Suprapubic skin (tissue), 4 donors: ENCODE measurements around the gene SEPTIN5.

Source experiments
- CTCF ChIP-seq, 2 donors: fragments of 200-600 bp in 1 of 2; fragments of 450-650 bp in 1 of 2; sonication (generic) in 1 of 2; IDR thresholded peaks; one replicate each; pipeline ENCODE4 v1.5.1; 2016 to 2019; ENCODE audit warnings: antibody characterized with exemption in 2 of 2, mild to moderate bottlenecking in 1 of 2, moderate library complexity in 1 of 2
- EP300 ChIP-seq: sonication (generic); formaldehyde crosslinking; IDR thresholded peaks from one replicate; pipeline ENCODE4 v1.6.1; 2017; ENCODE audit warnings: antibody characterized with exemption
- POLR2A ChIP-seq, 2 donors: fragments of 450-650 bp; IDR thresholded peaks; one replicate each; pipeline ENCODE4 v1.6.1; 2017; ENCODE audit warnings: antibody characterized with exemption in 2 of 2, mild to moderate bottlenecking in 2 of 2, moderate library complexity in 2 of 2
- POLR2AphosphoS5 ChIP-seq, 3 donors: sonication (generic); formaldehyde crosslinking; IDR thresholded peaks; one replicate each; pipeline ENCODE4 v1.6.1; 2017; ENCODE audit warnings: antibody characterized with exemption in 3 of 3

GRCh38 chr22:19733755-19734154 is 19.5 kb downstream of the SEPTIN5 start:
- TF ChIP-seq POLR2AphosphoS5 (IDR thresholded peaks at IDR 0.05) (no peak), EP300 (no peak), CTCF (IDR thresholded peaks at IDR 0.05) (no peak), POLR2A (IDR thresholded peaks at IDR 0.05) (no peak)
